Astrocyte (in vitro differentiated cells and primary cell): Measurements from ENCODE around the gene NEDD9. TPM values are rescaled to one million over a fixed set of nuclear protein-coding genes. Genes with fewer than 3 reads are reported as not detected.

ENCODE experiments used
- DNase-seq: peaks from one replicate; pipeline ENCODE4 v3.0.0-alpha.2; 2010; ENCODE audit warnings: low read depth
- FAIRE-seq: peaks from 2 replicates; lab custom pipeline; 2011; peaks lifted over from hg19 to GRCh38; lab: Jason Lieb, UNC
- H2AFZ ChIP-seq: 2 replicates; pipeline ENCODE4 v1.6.0; 2012; ENCODE audit warnings: low read depth, low read length, inconsistent platforms
- H3K27ac ChIP-seq: 2 replicates; pipeline ENCODE4 v1.5.1; 2011; ENCODE audit warnings: low read depth, low read length, inconsistent platforms
- H3K27me3 ChIP-seq: 2 replicates; pipeline ENCODE4 v1.6.0; 2011; ENCODE audit warnings: low read length, inconsistent platforms; ENCODE audit not compliant: insufficient read depth
- H3K36me3 ChIP-seq: 2 replicates; pipeline ENCODE4 v1.5.1; 2011; ENCODE audit warnings: low read length, inconsistent platforms; ENCODE audit not compliant: insufficient read depth
- H3K4me1 ChIP-seq: 2 replicates; pipeline ENCODE4 v1.5.1; 2011; ENCODE audit warnings: low read length, inconsistent platforms; ENCODE audit not compliant: insufficient read depth
- H3K4me2 ChIP-seq: 2 replicates; pipeline ENCODE4 v1.6.0; 2012; ENCODE audit warnings: low read length, inconsistent platforms
- H3K4me3 ChIP-seq: 2 replicates; pipeline ENCODE4 v1.5.1; 2011; ENCODE audit warnings: low read depth, mild to moderate bottlenecking, low read length, inconsistent platforms; ENCODE audit not compliant: insufficient read depth
- H3K79me2 ChIP-seq: 2 replicates; pipeline ENCODE4 v1.6.0; 2012; ENCODE audit warnings: mild to moderate bottlenecking, low read length, inconsistent platforms; ENCODE audit not compliant: insufficient read depth
- H3K9ac ChIP-seq: 2 replicates; pipeline ENCODE4 v1.6.0; 2012; ENCODE audit warnings: mild to moderate bottlenecking, low read length, inconsistent platforms
- H3K9me3 ChIP-seq: 2 replicates; pipeline ENCODE4 v1.5.1; 2012; ENCODE audit warnings: low read depth, mild to moderate bottlenecking, low read length, inconsistent platforms; ENCODE audit not compliant: insufficient read depth
- H4K20me1 ChIP-seq: 2 replicates; pipeline ENCODE4 v1.6.0; 2012; ENCODE audit warnings: low read length, inconsistent platforms; ENCODE audit not compliant: insufficient read depth
- H3K27ac Mint-ChIP-seq: one replicate; pipeline ENCODE4 v1.8.0; 2021; ENCODE audit warnings: mild to moderate bottlenecking, mixed read lengths; ENCODE audit not compliant: unreplicated experiment
- H3K27me3 Mint-ChIP-seq: one replicate; pipeline ENCODE4 v1.8.0; 2021; ENCODE audit warnings: low read depth, mixed read lengths; ENCODE audit not compliant: unreplicated experiment
- H3K36me3 Mint-ChIP-seq: one replicate; pipeline ENCODE4 v1.8.0; 2021; ENCODE audit warnings: low read depth, mixed read lengths; ENCODE audit not compliant: unreplicated experiment
- H3K4me1 Mint-ChIP-seq: one replicate; pipeline ENCODE4 v1.8.0; 2021; ENCODE audit warnings: low read depth, mixed read lengths; ENCODE audit not compliant: unreplicated experiment
- H3K4me3 Mint-ChIP-seq: one replicate; pipeline ENCODE4 v1.8.0; 2021; ENCODE audit warnings: mild to moderate bottlenecking, moderate library complexity, mixed read lengths; ENCODE audit not compliant: unreplicated experiment
- H3K9me3 Mint-ChIP-seq: one replicate; pipeline ENCODE4 v1.8.0; 2021; ENCODE audit warnings: mild to moderate bottlenecking, mixed read lengths; ENCODE audit not compliant: unreplicated experiment
- EZH2 ChIP-seq: IDR thresholded peaks from 2 replicates; pipeline ENCODE4 v1.6.1; 2012; ENCODE audit warnings: mild to moderate bottlenecking, low read length, inconsistent platforms; ENCODE audit not compliant: insufficient read depth
- total RNA-seq: library from RNA; stranded (reverse); gene quantifications from 2 replicates; pipeline ENCODE4 v1.2.1, GENCODE V29; 2021
- TF ChIP-seq, protein P1 (sequence below): IDR thresholded peaks from 2 replicates; pipeline ENCODE4 v1.5.1; 2011; ENCODE audit warnings: low read depth, mild to moderate bottlenecking, inconsistent platforms, low read length, moderate library complexity; ENCODE audit not compliant: insufficient read depth

The NEDD9 gene
- total RNA-seq, 1 donor from 2014 or later = 39.6 TPM

DNA sequence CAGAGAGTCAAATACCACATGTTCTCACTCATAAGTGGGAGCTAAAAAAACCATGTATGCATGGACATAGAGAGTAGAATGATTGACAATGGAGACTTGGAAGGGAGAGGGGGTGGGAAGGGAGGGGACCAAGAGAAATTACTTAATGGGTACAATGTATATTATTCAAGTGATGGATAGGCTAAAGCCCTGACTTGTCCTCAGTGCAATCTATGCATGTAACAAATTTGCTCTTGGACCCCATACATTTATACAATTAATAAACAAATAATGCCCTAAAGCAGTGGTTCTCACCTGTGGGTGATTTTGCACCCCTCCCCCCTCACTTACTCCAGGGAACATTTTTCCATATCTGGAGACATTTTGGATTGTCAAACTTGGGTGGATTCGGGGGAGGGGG is 33.5 kb upstream of the NEDD9 start:
- Histone ChIP-seq H3K36me3 (no peaks in the 10 kb centered on the region), H3K4me1 (peaks cover 13% of the 10 kb centered on the region), H3K9ac (no peak overlapping the region), H2AFZ (no peak overlapping the region), H3K4me3 (no peak overlapping the region), H3K9me3 (no peaks in the 10 kb centered on the region), H3K27ac (no peak overlapping the region), H4K20me1 (no peaks in the 10 kb centered on the region), H3K79me2 (no peaks in the 10 kb centered on the region), H3K27me3 (no peaks in the 10 kb centered on the region), H3K4me2 (no peak overlapping the region)
- no peaks in the 10 kb centered on the region for H3K27me3 Mint-ChIP-seq
- no peak for FAIRE-seq
- no peak overlapping the region for H3K27ac Mint-ChIP-seq
- no peak overlapping the region for H3K4me3 Mint-ChIP-seq
- DNase-seq = no peak
- no peaks in the 10 kb centered on the region for H3K36me3 Mint-ChIP-seq
- H3K4me1 Mint-ChIP-seq = peaks cover 15% of the 10 kb centered on the region
- TF ChIP-seq EZH2 = no peak
- TF ChIP-seq, protein P1, sequence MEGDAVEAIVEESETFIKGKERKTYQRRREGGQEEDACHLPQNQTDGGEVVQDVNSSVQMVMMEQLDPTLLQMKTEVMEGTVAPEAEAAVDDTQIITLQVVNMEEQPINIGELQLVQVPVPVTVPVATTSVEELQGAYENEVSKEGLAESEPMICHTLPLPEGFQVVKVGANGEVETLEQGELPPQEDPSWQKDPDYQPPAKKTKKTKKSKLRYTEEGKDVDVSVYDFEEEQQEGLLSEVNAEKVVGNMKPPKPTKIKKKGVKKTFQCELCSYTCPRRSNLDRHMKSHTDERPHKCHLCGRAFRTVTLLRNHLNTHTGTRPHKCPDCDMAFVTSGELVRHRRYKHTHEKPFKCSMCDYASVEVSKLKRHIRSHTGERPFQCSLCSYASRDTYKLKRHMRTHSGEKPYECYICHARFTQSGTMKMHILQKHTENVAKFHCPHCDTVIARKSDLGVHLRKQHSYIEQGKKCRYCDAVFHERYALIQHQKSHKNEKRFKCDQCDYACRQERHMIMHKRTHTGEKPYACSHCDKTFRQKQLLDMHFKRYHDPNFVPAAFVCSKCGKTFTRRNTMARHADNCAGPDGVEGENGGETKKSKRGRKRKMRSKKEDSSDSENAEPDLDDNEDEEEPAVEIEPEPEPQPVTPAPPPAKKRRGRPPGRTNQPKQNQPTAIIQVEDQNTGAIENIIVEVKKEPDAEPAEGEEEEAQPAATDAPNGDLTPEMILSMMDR = no peak
- H3K9me3 Mint-ChIP-seq = no peaks in the 10 kb centered on the region

DNA sequence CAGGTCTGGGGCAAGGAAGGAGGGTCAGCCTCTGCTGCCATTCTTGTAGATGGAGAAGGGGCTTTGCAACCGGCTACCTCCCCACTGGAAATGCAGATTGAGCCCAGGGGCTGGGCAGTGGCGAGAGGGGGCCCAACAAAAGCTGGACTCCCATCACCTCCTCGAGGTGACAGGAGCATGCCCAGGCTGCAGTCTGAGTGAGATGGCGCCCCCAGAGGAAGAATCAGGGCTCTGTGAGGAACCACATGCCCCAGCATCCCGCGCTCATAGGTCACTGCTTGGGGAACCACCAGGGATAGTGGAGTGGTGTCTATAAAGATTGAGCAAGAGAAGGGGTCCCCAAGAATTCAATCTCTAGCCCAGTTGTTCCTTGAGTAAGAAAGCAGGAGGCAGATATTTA is 31.6 kb upstream of the NEDD9 start:
- DNase-seq (no peak), FAIRE-seq (no peak)
- H3K4me1 Mint-ChIP-seq = peaks cover 15% of the 10 kb centered on the region
- peak overlapping the region; percentile 98 for H3K27ac Mint-ChIP-seq
- no peaks in the 10 kb centered on the region for H3K27me3 Mint-ChIP-seq
- Histone ChIP-seq H3K36me3 (no peaks in the 10 kb centered on the region), H3K4me3 (no peak overlapping the region), H3K27me3 (no peaks in the 10 kb centered on the region), H3K4me1 (peaks cover 13% of the 10 kb centered on the region), H3K27ac (no peak overlapping the region), H3K79me2 (no peaks in the 10 kb centered on the region), H3K4me2 (no peak overlapping the region), H3K9me3 (no peaks in the 10 kb centered on the region), H2AFZ (no peak overlapping the region), H3K9ac (no peak overlapping the region), H4K20me1 (no peaks in the 10 kb centered on the region)
- H3K4me3 Mint-ChIP-seq = no peak overlapping the region
- no peak for TF ChIP-seq EZH2
- TF ChIP-seq, protein P1 = no peak
- no peaks in the 10 kb centered on the region for H3K9me3 Mint-ChIP-seq
- H3K36me3 Mint-ChIP-seq = no peaks in the 10 kb centered on the region

- H3K9me3 ChIP-seq = no peaks in the 10 kb centered on the region
- peak overlapping the region; percentile 98 for H3K27ac Mint-ChIP-seq
- H3K9me3 Mint-ChIP-seq = no peaks in the 10 kb centered on the region
- DNase-seq (peak; percentile 80), FAIRE-seq (peak; percentile 92)
- no peaks in the 10 kb centered on the region for H3K27me3 ChIP-seq
- H3K4me2 ChIP-seq = peak overlapping the region; percentile 76
- no peaks in the 10 kb centered on the region for H3K79me2 ChIP-seq
- H4K20me1 ChIP-seq = no peaks in the 10 kb centered on the region
- peak overlapping the region; percentile 46 for H2AFZ ChIP-seq
- TF ChIP-seq, protein P1 = no peak
- no peak for TF ChIP-seq EZH2
- no peaks in the 10 kb centered on the region for H3K27me3 Mint-ChIP-seq
- no peaks in the 10 kb centered on the region for H3K36me3 ChIP-seq
- no peak overlapping the region for H3K4me3 ChIP-seq
- peaks cover 18% of the 10 kb centered on the region for H3K4me1 ChIP-seq
- peak overlapping the region; percentile 16 for H3K27ac ChIP-seq
- no peaks in the 10 kb centered on the region for H3K36me3 Mint-ChIP-seq
- peaks cover 18% of the 10 kb centered on the region for H3K4me1 Mint-ChIP-seq
- peak overlapping the region; percentile 52 for H3K9ac ChIP-seq
- H3K4me3 Mint-ChIP-seq = no peak overlapping the region
Measured at GRCh38 chr6:11263291-11263775, 30.9 kb upstream of the NEDD9 start.
